GM21528 (cell line): ENCODE data around the gene DRD3.

Experiments used
- ATAC-seq: cut with Tn5 transposase; IDR thresholded peaks from one replicate; pipeline ENCODE4 v1.9.1; 2021; ENCODE audit warnings: mild to moderate bottlenecking, moderate library complexity; ENCODE audit not compliant: unreplicated experiment, low FRiP score

Gene DRD3

GRCh38 chr3:114186501-114186900 is 7.6 kb upstream of the DRD3 start:
- no peak for ATAC-seq

GRCh38 chr3:114179575-114179974 is 723 bp upstream of the DRD3 start:
- ATAC-seq, result no peak

GRCh38 chr3:114176890-114177289 is 2.0 kb downstream of the DRD3 start:
- no peak for ATAC-seq

GRCh38 chr3:114176487-114176886 is 2.4 kb downstream of the DRD3 start:
- no peak for ATAC-seq

- no peak for ATAC-seq
Measured at GRCh38 chr3:114175204-114175987, 3.5 kb downstream of the DRD3 start.

GRCh38 chr3:114171677-114172076 is 7.2 kb downstream of the DRD3 start:
- no peak for ATAC-seq

GRCh38 chr3:114168150-114168549 is 10.7 kb downstream of the DRD3 start:
- no peak for ATAC-seq

- ATAC-seq, result no peak
Measured at GRCh38 chr3:114157321-114157720, 21.5 kb downstream of the DRD3 start.

- no peak for ATAC-seq
Measured at GRCh38 chr3:114155370-114155821, 23.5 kb downstream of the DRD3 start.

GRCh38 chr3:114154321-114154821 is 24.5 kb downstream of the DRD3 start:
- no peak for ATAC-seq

GRCh38 chr3:114152519-114153151 is 26.2 kb downstream of the DRD3 start:
- peak; percentile 91 for ATAC-seq

GRCh38 chr3:114151091-114151490 is 27.8 kb downstream of the DRD3 start:
- no peak for ATAC-seq

- ATAC-seq, result no peak
Measured at GRCh38 chr3:114147251-114147650, 31.6 kb downstream of the DRD3 start.

- no peak for ATAC-seq
Measured at GRCh38 chr3:114144909-114145688, 33.8 kb downstream of the DRD3 start.

GRCh38 chr3:114143817-114144216 is 35.0 kb downstream of the DRD3 start:
- no peak for ATAC-seq

- no peak for ATAC-seq
Measured at GRCh38 chr3:114139836-114140235, 39.0 kb downstream of the DRD3 start.

- ATAC-seq, result no peak
Measured at GRCh38 chr3:114133947-114134346, 44.9 kb downstream of the DRD3 start.

GRCh38 chr3:114132500-114132899 is 46.4 kb downstream of the DRD3 start:
- ATAC-seq, result no peak

- ATAC-seq, result no peak
Measured at GRCh38 chr3:114128826-114129225, 50.0 kb downstream of the DRD3 start.

GRCh38 chr3:114128231-114128630 is 50.6 kb downstream of the DRD3 start:
- ATAC-seq, result no peak

GRCh38 chr3:114127517-114127916 is 51.3 kb downstream of the DRD3 start:
- no peak for ATAC-seq
